Activated T-helper 1 cell treated with anti-CD3 and anti-CD28 coated beads, Interleukin-12 subunit alpha, Interleukin-12 subunit beta, Interleukin-2, Interleukin-4 antibody, amounts not matched to agents 30 ng/mL and 10 ng/mL and 1 ng/mL, durations not matched to agents 14 hours and 24 hours and 36 hours (primary cell): Measurements from ENCODE around the gene RITA1. TPM values are rescaled to one million over a fixed set of nuclear protein-coding genes. Genes with fewer than 3 reads are reported as not detected.
"Not testable (repeated sequence)": the region's sequence is repeated elsewhere in the genome, so short reads cannot be mapped to it uniquely, and the experiment has no call there.

Experiments
- DNase-seq: peaks from one replicate; pipeline ENCODE4 v3.0.0; 2021; ENCODE audit warnings: low spot score
- H3K27ac Mint-ChIP-seq: one replicate; pipeline ENCODE4 v1.8.0; 2021; ENCODE audit warnings: mild to moderate bottlenecking, mixed read lengths
- H3K27me3 Mint-ChIP-seq: one replicate; pipeline ENCODE4 v1.8.0; 2022; ENCODE audit warnings: mild to moderate bottlenecking, moderate library complexity, mixed read lengths; ENCODE audit not compliant: insufficient read depth
- H3K36me3 Mint-ChIP-seq: one replicate; pipeline ENCODE4 v1.8.0; 2021; ENCODE audit warnings: low read depth, mixed read lengths
- H3K4me1 Mint-ChIP-seq: one replicate; pipeline ENCODE4 v1.8.0; 2021; ENCODE audit warnings: low read depth, mixed read lengths
- H3K4me3 Mint-ChIP-seq: one replicate; pipeline ENCODE4 v1.8.0; 2021; ENCODE audit warnings: mild to moderate bottlenecking, moderate library complexity, mixed read lengths
- H3K9me3 Mint-ChIP-seq: one replicate; pipeline ENCODE4 v1.8.0; 2021; ENCODE audit warnings: mixed read lengths
- intact Hi-C: fragments of 100-400 bp; cut with micrococcal nuclease; formaldehyde crosslinking; loops from one replicate; pipeline ENCODE4 v1.15.1; 2024
- total RNA-seq: library from RNA; stranded (reverse); gene quantifications from 2 replicates; pipeline ENCODE4 v1.2.3, GENCODE V29; 2022

The RITA1 gene, protein sequence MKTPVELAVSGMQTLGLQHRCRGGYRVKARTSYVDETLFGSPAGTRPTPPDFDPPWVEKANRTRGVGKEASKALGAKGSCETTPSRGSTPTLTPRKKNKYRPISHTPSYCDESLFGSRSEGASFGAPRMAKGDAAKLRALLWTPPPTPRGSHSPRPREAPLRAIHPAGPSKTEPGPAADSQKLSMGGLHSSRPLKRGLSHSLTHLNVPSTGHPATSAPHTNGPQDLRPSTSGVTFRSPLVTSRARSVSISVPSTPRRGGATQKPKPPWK
- total RNA-seq, result 27.1 and 31.4 TPM in 2 replicates

GRCh38 chr12:113185180-113186032, at the start of gene RITA1, which contains the start of gene DDX54:
Gene RITA1, plus strand, starts transcription at chr12:113185721. Its CDS starts 1,026 bp downstream, at chr12:113186747.
Gene DDX54, minus strand, starts transcription at chr12:113185478. Its CDS starts 27 bp downstream, at chr12:113185451.
- H3K4me3 Mint-ChIP-seq, result peak within 1 kb of the TSS; percentile 92
- peak; percentile 74 for DNase-seq
- H3K27me3 Mint-ChIP-seq, result no peaks in the 10 kb centered on the region
- H3K9me3 Mint-ChIP-seq, result no peaks in the 10 kb centered on the region
- intact Hi-C loops, result loop anchor here (1.0 to 10.0 kb wide), 6 partner anchors 36 to 779 kb away; partner anchors contain the start of genes OAS2, PLBD2, RBM19 and SLC8B1
- peaks cover 24% of the 10 kb centered on the region for H3K36me3 Mint-ChIP-seq
- peak within 1 kb of the TSS; percentile 92 for H3K27ac Mint-ChIP-seq
- H3K4me1 Mint-ChIP-seq, result peaks cover 31% of the 10 kb centered on the region

GRCh38 chr12:113136128-113136989, 49.2 kb upstream of the RITA1 start:
- peaks cover 10% of the 10 kb centered on the region for H3K4me1 Mint-ChIP-seq
- peak overlapping the region; percentile 51 for H3K27ac Mint-ChIP-seq
- no peaks in the 10 kb centered on the region for H3K36me3 Mint-ChIP-seq
- H3K9me3 Mint-ChIP-seq, result no peaks in the 10 kb centered on the region
- DNase-seq, result no peak
- H3K27me3 Mint-ChIP-seq, result peaks cover 16% of the 10 kb centered on the region
- intact Hi-C loops, result loop anchor here (2.0 kb wide), 1 partner anchor 16 kb away; no protein-coding TSS in a partner anchor
- peak overlapping the region; percentile 77 for H3K4me3 Mint-ChIP-seq

- intact Hi-C loops, result loop anchor here (2.0 kb wide), 1 partner anchor 16 kb away; no protein-coding TSS in a partner anchor
- Mint-ChIP-seq H3K36me3 (no peaks in the 10 kb centered on the region), H3K27me3 (peaks cover 16% of the 10 kb centered on the region), H3K27ac (no peak overlapping the region), H3K9me3 (no peaks in the 10 kb centered on the region), H3K4me1 (peaks cover 10% of the 10 kb centered on the region), H3K4me3 (no peak overlapping the region)
- no peak for DNase-seq
Observed at GRCh38 chr12:113136990-113137511, 48.5 kb upstream of the RITA1 start.

- Mint-ChIP-seq H3K27ac (no peak overlapping the region), H3K36me3 (no peaks in the 10 kb centered on the region), H3K4me1 (peaks cover 10% of the 10 kb centered on the region), H3K9me3 (no peaks in the 10 kb centered on the region), H3K4me3 (no peak overlapping the region), H3K27me3 (peaks cover 13% of the 10 kb centered on the region)
- intact Hi-C loops, result loop anchor here (2.0 kb wide), 1 partner anchor 15 kb away; no protein-coding TSS in a partner anchor
- no peak for DNase-seq
Observed at GRCh38 chr12:113137861-113138783, 47.4 kb upstream of the RITA1 start.

- Mint-ChIP-seq H3K27me3 (peaks cover 13% of the 10 kb centered on the region), H3K4me1 (peaks cover 10% of the 10 kb centered on the region), H3K4me3 (no peak overlapping the region), H3K9me3 (no peaks in the 10 kb centered on the region), H3K36me3 (no peaks in the 10 kb centered on the region), H3K27ac (no peak overlapping the region)
- no peak for DNase-seq
- intact Hi-C loops, result no loop called here
Observed at GRCh38 chr12:113138826-113139225, 46.7 kb upstream of the RITA1 start.

GRCh38 chr12:113140706-113141105, 44.8 kb upstream of the RITA1 start:
- no peak overlapping the region for H3K4me3 Mint-ChIP-seq
- peaks cover 9% of the 10 kb centered on the region for H3K4me1 Mint-ChIP-seq
- DNase-seq, result no peak
- peak overlapping the region; percentile 21 for H3K27ac Mint-ChIP-seq
- H3K9me3 Mint-ChIP-seq, result no peaks in the 10 kb centered on the region
- H3K36me3 Mint-ChIP-seq, result no peaks in the 10 kb centered on the region
- intact Hi-C loops, result no loop called here
- H3K27me3 Mint-ChIP-seq, result peaks cover 7% of the 10 kb centered on the region

DNA sequence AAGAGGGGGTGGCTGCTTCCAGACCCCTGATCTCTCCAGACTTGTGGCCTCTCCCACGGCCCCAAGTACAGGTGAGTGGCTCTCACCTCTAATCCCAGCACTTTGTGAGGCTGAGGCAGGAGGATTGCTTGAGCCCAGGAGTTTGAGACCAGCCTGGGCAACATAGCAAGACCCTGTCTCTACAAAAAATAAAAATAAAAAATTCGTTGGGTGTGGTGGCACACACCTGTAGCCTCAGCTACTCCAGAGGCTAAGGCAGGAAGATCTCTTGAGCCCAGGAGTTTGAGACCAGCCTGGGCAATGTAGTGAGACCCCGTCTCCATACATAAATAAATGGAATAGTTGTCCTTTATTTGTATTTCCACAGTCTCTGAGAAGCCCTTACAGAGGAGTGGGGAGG, 43.8 kb upstream of the RITA1 start:
- H3K36me3 Mint-ChIP-seq, H3K27me3 Mint-ChIP-seq, intact Hi-C loops, H3K9me3 Mint-ChIP-seq, DNase-seq, H3K27ac Mint-ChIP-seq, H3K4me1 Mint-ChIP-seq, H3K4me3 Mint-ChIP-seq: not testable (repeated sequence)

DNA sequence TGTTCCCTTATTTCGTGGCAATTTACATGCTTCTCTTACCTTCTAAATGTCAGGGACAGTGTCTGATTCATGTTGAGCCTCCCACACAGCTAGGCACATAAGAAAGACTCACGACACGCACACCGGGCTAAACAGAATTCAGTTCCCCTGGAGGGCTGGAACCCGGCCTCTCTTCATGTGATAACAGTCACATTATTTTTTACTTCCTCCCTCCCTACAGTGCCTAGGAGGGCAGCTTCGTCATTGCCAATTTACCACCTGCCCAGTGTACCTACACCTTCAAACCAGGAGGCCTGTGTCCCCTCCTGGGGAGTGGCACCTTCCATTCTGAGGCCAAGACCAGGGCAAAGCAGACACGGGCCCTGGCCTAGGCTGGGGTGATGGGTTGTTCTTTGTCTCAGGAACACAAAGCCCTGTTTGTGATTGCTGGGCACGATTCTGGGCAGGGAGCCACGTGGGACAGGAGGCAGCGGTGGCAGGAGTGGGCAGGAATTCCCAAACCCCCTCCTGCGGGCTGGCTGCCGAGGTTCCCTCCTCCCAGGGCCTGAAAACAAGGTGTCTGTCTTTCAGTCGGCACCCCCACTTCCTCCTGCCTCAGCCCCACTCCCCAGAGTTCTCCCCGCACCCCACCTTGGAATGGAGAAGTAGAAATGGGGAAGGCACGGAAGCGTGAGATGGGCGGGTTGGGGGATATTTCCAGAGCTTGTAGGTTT, 43.2 kb upstream of the RITA1 start:
- Mint-ChIP-seq H3K27ac (no peak overlapping the region), H3K9me3 (no peaks in the 10 kb centered on the region), H3K4me1 (no peaks in the 10 kb centered on the region), H3K36me3 (no peaks in the 10 kb centered on the region), H3K4me3 (no peak overlapping the region), H3K27me3 (peaks cover 12% of the 10 kb centered on the region)
- no peak for DNase-seq
- intact Hi-C loops, result no loop called here

- DNase-seq, result no peak
- Mint-ChIP-seq H3K27ac (no peak overlapping the region), H3K4me3 (no peak overlapping the region), H3K27me3 (peaks cover 15% of the 10 kb centered on the region), H3K36me3 (no peaks in the 10 kb centered on the region), H3K4me1 (no peaks in the 10 kb centered on the region), H3K9me3 (no peaks in the 10 kb centered on the region)
- intact Hi-C loops, result no loop called here
Observed at GRCh38 chr12:113142886-113143332, 42.6 kb upstream of the RITA1 start.

- no peak overlapping the region for H3K27ac Mint-ChIP-seq
- no peaks in the 10 kb centered on the region for H3K9me3 Mint-ChIP-seq
- no peak for DNase-seq
- no peaks in the 10 kb centered on the region for H3K4me1 Mint-ChIP-seq
- intact Hi-C loops, result no loop called here
- H3K36me3 Mint-ChIP-seq, result no peaks in the 10 kb centered on the region
- no peak overlapping the region for H3K4me3 Mint-ChIP-seq
- peaks cover 15% of the 10 kb centered on the region for H3K27me3 Mint-ChIP-seq
Observed at GRCh38 chr12:113143959-113144358, 41.6 kb upstream of the RITA1 start.

- DNase-seq, result no peak
- H3K9me3 Mint-ChIP-seq, result no peaks in the 10 kb centered on the region
Observed at GRCh38 chr12:113144806-113145205, 40.7 kb upstream of the RITA1 start.

More at GRCh38 chr12:113144806-113145205, 40.7 kb upstream of the RITA1 start:
- no peak overlapping the region for H3K4me3 Mint-ChIP-seq
- no peaks in the 10 kb centered on the region for H3K36me3 Mint-ChIP-seq
- intact Hi-C loops, result no loop called here
- no peak overlapping the region for H3K27ac Mint-ChIP-seq
- peaks cover 13% of the 10 kb centered on the region for H3K27me3 Mint-ChIP-seq
- no peaks in the 10 kb centered on the region for H3K4me1 Mint-ChIP-seq
